ENCODE results near the gene BHLHE41.

Gene BHLHE41

DNA sequence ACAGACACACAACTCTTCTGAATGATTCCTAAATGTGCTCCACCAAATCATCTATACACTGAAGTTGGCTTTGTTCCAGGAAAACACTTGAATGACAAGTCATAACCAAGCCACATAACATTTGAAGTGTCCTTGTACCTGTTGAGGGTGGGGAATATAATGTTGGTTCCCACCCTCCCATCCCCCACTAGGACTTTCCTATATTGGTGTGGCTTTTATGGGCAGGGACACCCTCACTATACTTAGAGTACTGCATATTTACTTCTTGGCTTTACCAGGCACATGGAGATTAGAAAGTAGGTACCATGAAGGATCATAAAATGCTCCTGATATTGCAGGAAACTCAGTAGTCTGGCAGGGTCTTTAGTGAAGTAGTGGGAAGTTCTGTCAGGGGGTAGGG, 9.7 kb upstream of the BHLHE41 start:
- no peak for DNase-seq (ENCODE audit: low read depth in 1 of 2, low spot score in 1 of 2)

DNA sequence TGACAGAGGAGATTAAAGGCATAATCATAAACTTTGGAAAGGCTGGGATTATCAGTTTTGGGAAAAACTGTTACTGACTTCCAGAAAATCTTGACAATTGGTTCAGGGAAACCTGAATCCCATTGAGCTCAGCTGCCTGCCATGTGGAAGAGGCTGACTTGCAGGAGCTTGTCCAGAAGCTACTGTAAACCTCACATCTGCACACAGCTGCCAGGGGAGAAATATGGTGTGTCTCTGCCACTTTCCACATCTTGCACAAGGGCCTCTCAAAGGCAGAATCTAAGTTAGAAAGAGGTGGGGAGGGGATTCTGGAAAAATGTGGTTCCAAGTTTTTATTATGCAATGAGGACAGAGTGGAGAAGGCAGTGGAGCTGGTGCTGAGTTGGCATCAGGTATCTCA, 8.7 kb upstream of the BHLHE41 start:
- no peak for DNase-seq (ENCODE audit: low read depth in 1 of 2, low spot score in 1 of 2)

DNA sequence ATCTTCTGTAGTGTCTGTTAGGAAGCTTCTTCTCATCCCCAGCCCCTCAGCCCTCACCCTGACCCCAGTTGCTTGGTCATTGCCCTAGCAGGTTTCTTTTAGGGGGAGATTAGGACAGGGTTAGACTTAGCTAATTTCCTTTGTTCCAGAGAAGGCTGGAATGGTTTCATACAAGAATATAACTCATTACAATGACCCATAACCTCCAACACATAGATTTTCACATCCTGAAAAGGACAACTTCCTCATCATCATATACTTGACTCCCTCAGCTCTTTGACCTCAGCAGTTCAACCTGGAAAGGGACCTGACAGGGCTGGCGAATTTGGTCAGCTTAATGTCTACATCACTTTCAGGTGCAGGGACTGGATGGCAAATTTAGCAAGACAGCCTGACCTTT, 8.0 kb upstream of the BHLHE41 start:
- no peak for DNase-seq (ENCODE audit: low read depth in 1 of 2, low spot score in 1 of 2)

DNA sequence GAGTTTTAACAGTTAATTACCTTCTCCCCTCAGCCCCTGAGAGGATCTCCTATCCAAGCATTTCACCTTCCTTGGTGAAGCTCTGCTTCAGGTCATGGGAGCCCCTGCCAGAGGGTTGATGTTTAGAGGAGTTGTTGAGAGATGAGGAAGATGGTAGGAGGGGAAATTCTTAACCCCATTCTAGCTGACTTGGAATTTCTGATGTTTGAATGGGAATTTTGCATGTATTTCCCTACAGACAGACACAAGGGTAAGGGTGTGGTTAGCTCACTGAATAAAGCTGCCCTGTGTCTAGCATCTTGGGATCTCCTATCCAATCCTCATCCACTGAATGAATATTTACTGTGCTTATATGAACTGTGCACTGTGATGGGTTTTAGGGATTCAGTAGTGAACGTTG, 7.1 kb upstream of the BHLHE41 start:
- DNase-seq (ENCODE audit: low read depth in 1 of 2, low spot score in 1 of 2): no peak

DNA sequence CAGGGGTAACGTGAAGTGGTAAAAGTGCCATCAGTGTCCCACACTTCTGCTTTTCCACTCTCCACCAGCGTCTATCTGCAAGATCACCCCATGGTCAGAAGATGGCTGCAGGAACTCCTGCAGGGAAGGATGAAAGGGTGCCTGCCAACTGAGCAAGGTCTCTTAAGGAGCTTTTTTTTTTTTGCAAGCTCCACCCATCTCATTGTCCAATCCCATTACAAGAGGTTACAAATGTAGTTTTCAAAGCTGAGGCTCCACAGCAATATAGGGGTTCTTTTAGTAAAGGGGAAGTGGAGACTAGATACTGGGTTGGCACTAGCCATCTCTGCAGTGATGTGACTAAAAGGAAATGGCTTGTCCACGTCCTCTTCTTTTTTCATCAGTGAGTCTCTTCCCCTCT, 5.9 kb upstream of the BHLHE41 start:
- DNase-seq (ENCODE audit: low read depth in 1 of 2, low spot score in 1 of 2): no peak

DNA sequence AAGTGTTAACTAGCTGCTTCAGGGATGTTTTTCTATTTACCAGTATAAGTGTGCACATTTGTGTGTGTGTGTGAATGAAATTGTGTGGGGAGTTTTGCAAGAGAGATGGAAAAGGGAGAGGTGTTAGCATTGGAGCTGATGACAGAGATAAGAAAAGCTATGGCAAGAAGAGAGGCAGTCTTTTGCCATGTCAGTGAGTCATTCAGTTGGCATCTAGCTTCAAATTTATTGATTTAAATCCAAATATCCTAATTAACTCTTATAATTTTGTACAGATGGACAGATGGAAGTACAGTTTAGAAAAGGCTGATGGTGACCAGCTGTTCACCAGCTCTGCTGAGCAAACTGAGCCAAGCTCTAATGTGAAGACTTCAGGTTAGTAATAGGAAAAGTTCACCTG, 3.3 kb upstream of the BHLHE41 start:
- no peak for DNase-seq (ENCODE audit: low read depth in 1 of 2, low spot score in 1 of 2)

DNA sequence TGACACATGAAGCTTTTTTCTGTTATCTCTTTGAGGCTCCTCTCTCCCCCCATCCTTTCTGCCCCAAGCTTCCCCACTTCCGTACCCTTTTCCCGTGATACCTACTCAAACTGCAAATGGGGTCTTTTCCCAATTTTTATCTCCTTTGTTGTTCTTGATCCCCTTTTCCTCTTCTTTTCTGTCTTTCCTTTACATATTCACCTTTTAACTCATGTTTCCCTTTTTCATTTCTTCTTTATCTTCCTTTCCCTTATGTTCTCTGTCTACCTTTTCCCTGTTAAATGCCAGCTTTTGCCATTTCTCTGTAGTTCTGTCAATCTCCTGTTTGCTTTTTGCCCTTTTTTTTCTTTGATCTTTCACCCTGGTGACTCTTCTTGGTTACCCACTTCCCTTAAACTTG, 2.6 kb upstream of the BHLHE41 start:
- no peak for DNase-seq (ENCODE audit: low read depth in 1 of 2, low spot score in 1 of 2)

DNA sequence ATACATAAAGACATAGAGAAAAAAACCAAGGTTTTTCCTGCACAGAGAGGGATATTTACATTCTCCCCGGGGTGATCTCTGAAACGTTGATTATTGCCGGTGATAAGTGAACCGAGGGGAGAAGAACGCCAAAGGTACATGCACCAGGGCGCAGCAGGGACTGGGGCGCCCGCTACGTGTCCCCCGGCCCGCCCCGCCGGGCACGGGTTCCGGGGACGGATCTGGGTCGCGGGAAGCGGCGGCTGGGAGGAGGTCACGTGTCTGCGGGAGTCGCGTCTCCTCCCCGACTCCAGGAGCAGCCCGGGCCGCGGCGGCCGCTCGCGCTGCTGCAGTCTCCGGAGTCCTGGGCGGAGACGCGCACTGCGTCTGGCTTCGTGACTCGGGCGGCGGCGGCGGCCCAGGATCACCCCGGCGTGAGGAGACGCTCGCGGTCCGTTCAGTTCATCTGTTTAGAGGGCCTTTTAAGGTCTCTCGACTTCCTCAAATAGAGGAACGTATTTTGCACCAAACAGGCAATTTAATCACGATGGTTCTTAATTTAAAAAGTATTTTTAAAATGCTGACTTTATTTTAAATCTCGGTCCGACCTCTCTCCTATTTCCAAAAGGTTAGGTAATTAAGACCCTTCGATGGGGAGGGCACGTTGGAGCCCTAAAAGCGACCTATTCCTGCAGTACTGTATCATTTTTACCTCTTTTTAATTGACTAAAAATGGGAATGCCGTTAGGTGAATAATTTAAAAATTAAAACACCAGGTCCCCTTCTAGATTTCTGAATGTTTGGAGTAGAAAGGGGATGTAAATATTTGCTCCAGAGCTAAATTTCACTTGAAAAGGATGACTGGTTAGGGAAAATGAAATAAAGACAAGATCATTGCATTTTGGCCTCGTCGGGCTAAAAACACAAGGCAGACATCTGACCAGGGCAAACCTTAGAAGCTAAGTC, 1.8 kb upstream of the BHLHE41 start:
- no peak for DNase-seq (ENCODE audit: low read depth in 1 of 2, low spot score in 1 of 2)

DNA sequence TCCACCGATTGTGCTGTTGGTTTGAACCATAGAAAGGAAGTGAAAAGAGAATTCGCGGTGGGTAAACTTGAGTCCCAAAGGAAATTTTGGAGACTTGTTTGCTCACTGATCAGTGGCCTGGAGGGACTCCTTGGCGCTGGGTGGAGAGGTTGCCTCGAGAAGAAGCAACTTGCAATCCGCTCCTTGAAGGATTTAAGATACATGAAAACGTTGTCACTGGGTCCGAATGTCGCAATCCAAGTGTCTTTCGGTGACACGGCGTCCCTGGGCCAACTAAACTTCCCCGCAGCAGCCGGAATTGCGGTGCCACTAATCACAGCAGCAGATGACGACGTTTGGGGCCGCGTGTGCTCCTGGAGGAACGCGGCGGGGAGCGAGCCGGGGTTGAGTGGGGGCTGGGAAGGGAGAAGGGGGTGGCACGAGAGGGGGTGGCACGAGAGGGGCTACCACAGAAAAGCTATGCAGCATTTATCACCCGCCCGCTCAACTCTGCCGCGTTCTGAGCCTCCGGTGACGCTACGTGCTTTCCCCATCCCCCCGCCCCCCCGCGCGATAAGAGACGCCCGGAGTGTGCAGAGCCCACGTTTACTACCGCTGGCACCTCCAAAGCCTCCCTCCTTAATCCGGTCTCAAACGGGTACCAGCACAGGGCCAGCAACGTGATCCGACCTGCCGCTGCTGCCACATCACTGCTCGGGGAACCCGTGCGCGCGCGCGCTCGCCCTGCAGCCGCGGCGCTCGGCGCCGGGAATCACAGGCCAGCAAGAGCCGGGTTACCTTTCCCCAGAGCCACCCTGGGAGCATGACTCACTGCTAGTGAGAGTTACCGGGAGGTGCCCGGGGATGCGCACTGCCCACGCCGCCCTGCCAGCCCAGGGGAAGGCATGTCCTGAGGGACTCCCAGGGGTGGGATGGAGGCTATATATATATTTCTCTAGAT, 833 bp upstream of the BHLHE41 start:
- DNase-seq (ENCODE audit: low read depth in 1 of 2, low spot score in 1 of 2): no peak

DNA sequence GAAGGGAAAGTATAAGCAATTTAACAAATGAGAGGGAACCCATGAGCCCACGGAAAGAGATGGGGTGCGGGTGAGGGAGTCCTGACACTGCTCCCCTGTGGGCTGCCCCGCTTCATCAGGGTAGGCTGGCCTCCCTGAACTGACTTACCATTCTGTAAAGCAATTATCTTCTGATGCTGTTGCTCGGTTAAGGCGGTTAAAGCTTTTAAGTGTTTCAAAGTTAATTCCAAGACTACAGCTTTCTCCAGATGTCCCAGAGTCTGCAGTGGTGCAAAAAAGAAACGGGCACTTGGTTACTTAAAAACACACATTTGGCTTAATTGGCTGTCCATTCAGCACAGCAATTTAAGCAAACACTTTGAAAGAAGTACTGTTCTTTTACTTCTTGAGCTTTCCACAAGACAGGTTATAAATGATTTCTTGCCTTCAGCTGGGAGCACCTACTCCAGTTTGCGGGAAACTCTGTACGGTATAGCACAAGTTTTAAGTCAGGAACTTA, 1.3 kb downstream of the BHLHE41 start:
- no peak for DNase-seq (ENCODE audit: low read depth in 1 of 2, low spot score in 1 of 2)

DNA sequence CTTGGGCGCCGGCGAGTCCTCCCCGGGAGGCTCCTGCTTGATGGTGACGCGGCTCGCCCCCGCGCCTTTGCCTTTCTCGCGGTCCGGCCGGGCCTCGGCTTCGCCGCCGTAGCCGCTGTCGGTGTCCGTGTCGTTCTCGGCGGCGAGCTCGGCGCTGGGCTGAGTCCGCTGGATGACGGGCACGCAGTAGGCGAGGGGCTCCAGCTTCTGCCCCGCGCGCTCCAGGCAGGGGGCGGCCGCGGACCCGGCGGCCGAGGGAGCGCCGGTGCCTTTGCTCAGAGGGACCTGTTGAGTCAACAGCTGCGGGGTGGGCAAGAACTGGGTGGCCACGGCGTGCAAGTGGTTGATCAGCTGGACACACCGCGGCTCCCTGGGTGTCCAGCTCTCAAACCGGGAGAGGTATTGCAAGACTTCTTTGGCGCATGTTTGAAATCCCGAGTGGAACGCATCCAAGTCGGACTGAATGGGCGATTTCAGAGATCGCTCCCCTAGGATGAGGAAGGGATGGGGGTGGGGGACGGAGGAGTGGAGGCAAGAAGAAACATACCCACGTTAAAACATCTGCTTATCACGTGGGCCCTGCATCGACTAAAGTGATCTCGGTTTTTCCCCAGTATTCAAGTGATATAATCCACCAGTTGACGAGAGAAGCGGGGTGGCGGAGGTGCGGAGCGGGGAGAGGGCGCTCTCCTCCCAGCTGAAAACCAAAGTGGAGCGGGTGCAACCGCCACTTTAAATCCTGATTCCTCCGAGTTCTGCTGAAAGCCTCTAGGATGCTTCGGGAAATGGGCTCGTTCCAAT, 2.0 kb downstream of the BHLHE41 start:
- no peak for DNase-seq (ENCODE audit: low read depth in 1 of 2, low spot score in 1 of 2)

DNA sequence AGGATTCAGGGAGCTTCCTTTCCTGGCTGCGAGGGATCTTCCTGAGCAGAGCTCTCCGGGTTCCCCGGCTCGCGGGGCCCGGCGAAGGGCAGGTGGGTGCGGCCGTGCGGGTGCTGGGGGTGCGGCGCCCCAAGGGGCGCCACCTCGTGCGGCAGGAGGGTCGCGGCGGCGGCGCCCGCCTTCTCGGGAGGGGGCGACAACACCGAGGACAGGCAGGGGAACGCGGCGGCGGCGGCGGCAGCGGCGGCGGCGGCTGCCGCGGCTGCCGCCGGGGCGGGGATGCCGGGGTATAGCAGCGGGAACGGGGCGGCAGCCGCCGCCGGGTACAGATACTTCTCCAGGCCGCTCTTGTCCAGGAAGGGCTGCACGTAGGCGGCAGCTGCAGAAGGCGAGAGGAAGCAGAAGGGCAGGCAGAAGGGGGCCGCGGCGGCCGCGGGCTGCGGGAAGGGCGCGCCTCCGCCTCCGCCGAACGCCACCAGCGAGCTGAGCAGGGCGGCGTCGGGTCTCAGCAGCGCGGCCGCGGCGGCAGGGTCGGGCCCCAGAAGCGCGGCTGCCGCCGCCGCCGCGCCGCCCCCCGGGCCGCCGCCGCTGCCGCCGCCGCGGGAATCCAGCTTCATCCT, 2.7 kb downstream of the BHLHE41 start:
- DNase-seq (ENCODE audit: low read depth in 1 of 2, low spot score in 1 of 2): no peak

DNA sequence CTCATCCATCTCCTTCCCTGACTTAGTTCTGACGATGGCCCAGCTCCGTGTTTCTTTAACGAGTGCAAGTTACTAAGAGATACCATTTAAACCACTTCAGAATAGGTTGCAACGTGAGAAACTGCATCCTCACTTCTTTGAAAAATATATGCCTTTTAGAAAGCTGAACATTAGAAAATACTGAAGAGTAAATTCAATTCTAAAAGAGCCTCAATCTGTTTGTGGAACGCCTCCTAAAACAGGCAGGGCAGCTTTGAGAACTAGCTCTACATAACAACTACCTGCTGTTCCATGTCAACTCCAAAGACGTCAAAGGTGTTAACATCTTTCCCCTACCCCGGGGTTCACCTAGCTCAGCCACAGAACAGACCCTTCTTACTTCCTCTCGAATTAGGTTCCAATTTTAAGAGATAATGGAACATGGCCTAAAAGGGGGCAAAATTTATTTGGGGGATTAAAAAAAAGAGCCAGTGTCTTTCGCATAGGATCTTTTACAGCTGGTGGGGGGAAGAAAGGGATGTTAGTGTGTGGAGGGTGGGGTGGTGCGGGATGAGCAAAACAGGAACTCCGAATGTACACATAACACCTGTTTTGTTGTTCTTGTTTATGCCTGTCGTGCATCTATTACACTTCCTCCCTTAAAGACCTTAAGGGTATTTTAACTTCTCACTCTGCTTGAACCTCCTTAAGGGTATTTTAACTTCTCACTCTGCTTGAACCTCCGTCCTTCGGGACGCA, 3.3 kb downstream of the BHLHE41 start:
- DNase-seq (ENCODE audit: low read depth in 1 of 2, low spot score in 1 of 2): no peak

DNA sequence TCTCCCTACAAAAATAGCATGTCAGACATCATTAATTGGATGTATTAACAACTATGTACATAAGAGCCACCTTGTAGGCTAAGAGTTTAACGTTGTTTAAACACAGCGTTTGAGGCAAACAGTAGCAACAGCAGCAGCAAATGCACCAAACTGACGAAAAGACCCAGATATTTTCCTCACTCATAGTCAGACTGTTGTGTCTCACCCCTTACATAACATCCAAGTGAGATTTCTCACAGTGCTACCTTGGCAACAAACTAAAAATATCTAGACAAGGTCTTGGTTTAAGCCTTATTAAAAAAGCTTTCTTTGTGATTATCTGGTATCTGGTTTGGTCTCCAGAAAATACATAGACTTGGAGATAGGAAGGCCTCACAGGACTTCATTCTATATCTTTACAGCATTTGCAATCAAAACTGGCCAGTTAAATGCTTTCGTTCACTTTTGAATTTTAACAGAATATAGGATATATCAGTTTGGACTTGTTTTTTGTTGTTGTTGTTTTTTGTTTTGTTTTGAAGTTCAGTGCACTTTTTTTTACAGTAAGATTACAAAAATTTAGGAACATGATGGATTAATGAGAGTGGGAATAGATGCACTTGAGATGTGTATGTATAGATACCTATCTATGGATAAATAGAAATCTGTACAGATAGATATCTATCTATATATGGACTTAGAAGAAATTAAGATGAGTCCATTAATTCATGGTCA, 4.1 kb downstream of the BHLHE41 start:
- DNase-seq (ENCODE audit: low read depth in 1 of 2, low spot score in 1 of 2): no peak

DNA sequence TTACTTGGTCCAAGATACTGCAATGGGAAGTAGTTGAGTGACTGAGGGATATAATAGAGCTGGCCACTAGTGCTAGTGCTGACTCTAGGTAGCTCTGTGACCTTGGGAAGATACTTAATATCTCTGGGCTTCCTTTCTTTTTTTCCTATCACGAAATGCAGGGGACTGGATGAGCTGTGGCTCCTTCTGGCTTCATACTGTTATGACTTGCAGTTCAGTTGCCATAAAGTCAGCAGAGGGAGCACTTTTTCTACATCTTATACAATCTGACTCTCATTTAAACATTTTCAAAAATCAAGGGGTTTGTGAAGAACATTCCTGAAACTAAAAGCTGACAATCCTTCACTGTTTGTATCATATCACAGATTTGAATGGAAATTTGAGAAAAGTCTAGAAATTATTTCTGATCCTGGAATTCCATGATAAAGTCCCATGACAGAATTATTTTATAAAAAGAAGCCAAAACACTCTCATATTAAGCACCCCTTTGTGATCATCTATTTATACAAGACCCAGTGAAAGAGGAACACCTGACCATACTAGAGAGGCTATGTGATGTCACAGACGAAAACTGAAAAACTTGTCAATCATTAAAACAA, 5.3 kb downstream of the BHLHE41 start:
- no peak for DNase-seq (ENCODE audit: low read depth in 1 of 2, low spot score in 1 of 2)

DNA sequence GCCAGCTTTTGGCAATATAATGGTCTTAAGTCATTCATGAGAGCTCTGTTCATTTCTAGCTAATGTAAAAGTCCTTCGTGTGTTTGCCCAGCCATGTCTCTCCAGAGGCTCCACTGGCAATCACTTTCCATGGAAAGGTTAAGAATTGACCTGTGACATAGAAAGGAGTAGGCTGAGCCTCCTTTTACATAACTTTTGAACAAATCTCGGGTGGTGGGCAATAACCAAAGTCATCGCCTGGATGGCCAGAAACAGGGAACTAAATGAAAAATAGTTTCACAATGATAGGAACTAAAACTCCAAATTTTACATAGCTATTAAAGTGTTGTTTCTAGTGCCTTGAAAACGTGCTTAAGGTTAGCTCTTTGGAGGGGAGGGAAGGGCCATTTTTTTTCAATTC, 6.5 kb downstream of the BHLHE41 start:
- DNase-seq (ENCODE audit: low read depth in 1 of 2, low spot score in 1 of 2): no peak

DNA sequence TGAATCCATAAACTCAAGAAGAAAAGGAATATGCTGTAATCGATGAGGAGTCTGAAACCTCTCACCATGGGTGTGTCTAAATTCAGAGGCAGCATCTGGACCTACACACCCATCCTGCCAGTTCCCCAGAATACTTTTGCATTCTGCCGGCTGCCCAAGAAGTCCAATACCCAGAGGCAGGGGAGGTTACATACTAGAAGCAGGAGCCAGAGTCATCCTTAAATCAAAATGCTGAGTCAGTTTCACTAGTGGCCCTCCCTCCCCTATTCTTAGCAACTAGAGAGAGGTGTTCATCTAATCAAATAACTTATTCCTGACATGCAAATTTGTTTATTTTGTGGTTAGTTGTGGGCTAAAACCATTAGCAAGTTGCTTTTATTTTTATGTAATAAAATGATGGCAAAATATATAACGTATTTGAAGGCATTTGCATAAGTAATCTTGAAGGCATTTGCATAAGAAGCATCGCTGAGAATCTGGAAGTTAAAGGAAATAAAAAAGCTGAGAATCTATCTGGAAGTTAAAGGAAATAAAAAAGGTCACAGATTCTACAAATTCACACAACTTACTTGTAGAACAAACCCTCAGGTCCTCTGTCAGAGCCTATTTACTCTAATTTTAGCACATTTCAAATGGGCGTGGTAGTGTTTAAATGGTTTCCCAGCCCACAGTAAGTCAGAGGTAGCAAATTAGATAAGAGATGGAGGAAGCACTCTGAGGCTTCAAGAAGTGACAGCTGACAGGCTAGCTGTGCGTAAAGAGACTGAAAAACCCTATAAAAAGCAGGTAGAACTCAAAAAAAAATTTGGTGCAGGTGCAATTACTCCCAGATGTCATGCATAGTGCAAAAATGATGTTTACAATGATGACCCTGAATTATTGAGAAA, 7.8 kb downstream of the BHLHE41 start:
- no peak for DNase-seq (ENCODE audit: low read depth in 1 of 2, low spot score in 1 of 2)
